T-helper 22 cell (primary cell): ENCODE data around the gene SF3B3.

Experiments
- DNase-seq: peaks from one replicate; pipeline ENCODE4 v3.0.0-alpha.2; 2020; ENCODE audit warnings: low read depth

The SF3B3 gene

GRCh38 chr16:70590722-70591415 is 67.3 kb downstream of the SF3B3 start:
- DNase-seq, result no peak

- DNase-seq, result no peak
Observed at GRCh38 chr16:70591615-70592014, 68.0 kb downstream of the SF3B3 start.

GRCh38 chr16:70592106-70592571 is 68.5 kb downstream of the SF3B3 start:
- no peak for DNase-seq

GRCh38 chr16:70593544-70593943 is 69.9 kb downstream of the SF3B3 start:
- no peak for DNase-seq

GRCh38 chr16:70594569-70594968 is 71.0 kb downstream of the SF3B3 start:
- DNase-seq, result no peak

GRCh38 chr16:70597135-70597835 is 73.7 kb downstream of the SF3B3 start:
- no peak for DNase-seq

GRCh38 chr16:70598937-70599503 is 75.4 kb downstream of the SF3B3 start:
- DNase-seq, result no peak

GRCh38 chr16:70600730-70601129 is 77.1 kb downstream of the SF3B3 start:
- DNase-seq, result no peak

- DNase-seq, result no peak
Observed at GRCh38 chr16:70601576-70602575, 78.3 kb downstream of the SF3B3 start.

- DNase-seq, result no peak
Observed at GRCh38 chr16:70602831-70603230, 79.2 kb downstream of the SF3B3 start.

- DNase-seq, result no peak
Observed at GRCh38 chr16:70604407-70605282, 81.0 kb downstream of the SF3B3 start.

GRCh38 chr16:70605283-70605657 is 81.7 kb downstream of the SF3B3 start:
- DNase-seq, result no peak

- DNase-seq, result no peak
Observed at GRCh38 chr16:70608521-70608920, 84.9 kb downstream of the SF3B3 start.

GRCh38 chr16:70610273-70611223 is 86.9 kb downstream of the SF3B3 start:
- no peak for DNase-seq

- no peak for DNase-seq
Observed at GRCh38 chr16:70611224-70611598, 87.6 kb downstream of the SF3B3 start.

GRCh38 chr16:70611785-70612303 is 88.2 kb downstream of the SF3B3 start:
- no peak for DNase-seq

GRCh38 chr16:70612931-70613330 is 89.3 kb downstream of the SF3B3 start:
- no peak for DNase-seq

GRCh38 chr16:70614208-70614951 is 90.8 kb downstream of the SF3B3 start:
- no peak for DNase-seq

- DNase-seq, result no peak
Observed at GRCh38 chr16:70615945-70616344, 92.3 kb downstream of the SF3B3 start.
